SU-DHL-6 (cell line): ENCODE data around the gene CC2D2B.

ENCODE experiments used
- CTCF ChIP-seq: fragments of 200-600 bp; sonication (generic); IDR thresholded peaks from one replicate; pipeline ENCODE4 v1.5.1; 2017; ENCODE audit warnings: antibody characterized with exemption, mild to moderate bottlenecking, low read length, moderate library complexity; ENCODE audit not compliant: insufficient read depth, poor library complexity, severe bottlenecking
- EZH2phosphoT487 ChIP-seq: fragments of 200-600 bp; sonication (generic), shearing (Covaris generic); conservative IDR thresholded peaks from 2 replicates; pipeline ENCODE4 v1.6.1; 2018; ENCODE audit warnings: mild to moderate bottlenecking, antibody characterized with exemption, low read length, moderate library complexity, mixed read lengths

GRCh38 chr10:96074776-96075175, 167.0 kb downstream of the CC2D2B start:
- TF ChIP-seq CTCF (no peak), EZH2phosphoT487 (no peak)
